Putamen (tissue), 1 donor: Measurements from ENCODE around the gene CETN3.

Experiments
- DNase-seq: peaks from one replicate; pipeline ENCODE4 v3.0.0-alpha.2; 2016; ENCODE audit warnings: low spot score

Gene CETN3

GRCh38 chr5:90409318-90410177, at the start of gene CETN3:
Gene CETN3 (minus strand): TSS chr5:90409756. CDS start chr5:90409661, 95 bp downstream.
- peak; percentile 97 for DNase-seq

- DNase-seq = no peak
Observed at GRCh38 chr5:90446961-90447360, 37.4 kb upstream of the CETN3 start.

GRCh38 chr5:90440644-90441043, 31.1 kb upstream of the CETN3 start:
- DNase-seq = no peak

- no peak for DNase-seq
Observed at GRCh38 chr5:90438100-90438499, 28.5 kb upstream of the CETN3 start.

GRCh38 chr5:90437663-90438062, 28.1 kb upstream of the CETN3 start:
- DNase-seq = no peak

- peak; percentile 27 for DNase-seq
Observed at GRCh38 chr5:90434116-90434714, 24.7 kb upstream of the CETN3 start.

- no peak for DNase-seq
Observed at GRCh38 chr5:90424245-90424644, 14.7 kb upstream of the CETN3 start.

- no peak for DNase-seq
Observed at GRCh38 chr5:90421136-90421535, 11.6 kb upstream of the CETN3 start.

- DNase-seq = no peak
Observed at GRCh38 chr5:90418214-90418613, 8.7 kb upstream of the CETN3 start.

GRCh38 chr5:90410178-90410762, 714 bp upstream of the CETN3 start:
- DNase-seq = no peak

- peak; percentile 21 for DNase-seq
Observed at GRCh38 chr5:90408571-90409317, 812 bp downstream of the CETN3 start.

- DNase-seq = no peak
Observed at GRCh38 chr5:90406466-90406865, 3.1 kb downstream of the CETN3 start.

- DNase-seq = no peak
Observed at GRCh38 chr5:90402521-90403255, 6.9 kb downstream of the CETN3 start.

- DNase-seq = no peak
Observed at GRCh38 chr5:90399251-90399650, 10.3 kb downstream of the CETN3 start.

GRCh38 chr5:90398726-90399125, 10.8 kb downstream of the CETN3 start:
- DNase-seq = peak; percentile 56

GRCh38 chr5:90395005-90395404, 14.6 kb downstream of the CETN3 start:
- DNase-seq = no peak

GRCh38 chr5:90390928-90391327, 18.6 kb downstream of the CETN3 start:
- DNase-seq = no peak

GRCh38 chr5:90390326-90390725, 19.2 kb downstream of the CETN3 start:
- no peak for DNase-seq

- no peak for DNase-seq
Observed at GRCh38 chr5:90387508-90387907, 22.0 kb downstream of the CETN3 start.

- no peak for DNase-seq
Observed at GRCh38 chr5:90386099-90386710, 23.4 kb downstream of the CETN3 start.

- no peak for DNase-seq
Observed at GRCh38 chr5:90384389-90384788, 25.2 kb downstream of the CETN3 start.
